HepG2 (cell line): ENCODE results near the gene ADORA2B. TPM values are rescaled to one million over a fixed set of nuclear protein-coding genes. Genes with fewer than 3 reads are reported as not detected.

Source experiments
- ATRX ChIP-seq: sonication (generic); formaldehyde crosslinking; IDR thresholded peaks from 2 replicates; pipeline ENCODE4 v1.4.0; 2020; ENCODE audit warnings: missing genetic modification reagents, borderline replicate concordance
- CAMTA2 ChIP-seq: sonication (generic); formaldehyde crosslinking; IDR thresholded peaks from 2 replicates; pipeline ENCODE4 v1.4.0; 2020; ENCODE audit warnings: mild to moderate bottlenecking, missing genetic modification reagents, borderline replicate concordance
- E2F1 ChIP-seq: sonication (generic); formaldehyde crosslinking; IDR thresholded peaks from 2 replicates; pipeline ENCODE4 v1.5.0; 2020; ENCODE audit warnings: missing genetic modification reagents
- EP300 ChIP-seq, 3 experiments: sonication (generic) in 1 of 3; formaldehyde crosslinking in 1 of 3; IDR thresholded peaks; 2 replicates each; pipeline versions ENCODE4 v1.5.1 to v1.6.1; 2011 to 2020; ENCODE audit warnings: low read depth in 2 of 3, low read length in 2 of 3, borderline replicate concordance in 1 of 3, improper control_type of control experiment in 1 of 3, mild to moderate bottlenecking in 1 of 3, missing genetic modification reagents in 1 of 3, moderate library complexity in 1 of 3
- HIVEP1 ChIP-seq: sonication (generic); formaldehyde crosslinking; IDR thresholded peaks from 2 replicates; pipeline ENCODE4 v1.4.0; 2020; ENCODE audit warnings: mild to moderate bottlenecking, missing genetic modification reagents
- JUNB ChIP-seq: sonication (generic); formaldehyde crosslinking; IDR thresholded peaks from 2 replicates; pipeline ENCODE4 v1.8.0; 2022; ENCODE audit warnings: missing genetic modification reagents, mild to moderate bottlenecking, borderline replicate concordance
- MAZ ChIP-seq, 2 experiments: sonication (generic) in 1 of 2; formaldehyde crosslinking in 1 of 2; IDR thresholded peaks; 2 replicates each; pipeline versions ENCODE4 v1.5.0 to v1.6.1; 2012 to 2020; ENCODE audit warnings: low read depth in 2 of 2, mild to moderate bottlenecking in 2 of 2, borderline replicate concordance in 1 of 2, improper control_type of control experiment in 1 of 2, low read length in 1 of 2, missing genetic modification reagents in 1 of 2, moderate library complexity in 1 of 2
- TIGD3 ChIP-seq: sonication (generic); formaldehyde crosslinking; IDR thresholded peaks from 2 replicates; pipeline ENCODE4 v1.5.1; 2020; ENCODE audit warnings: mild to moderate bottlenecking, missing genetic modification reagents, borderline replicate concordance
- ZBTB40 ChIP-seq, 2 experiments: fragments of 450-650 bp in 1 of 2; sonication (generic) in 1 of 2; formaldehyde crosslinking in 1 of 2; IDR thresholded peaks; 2 replicates each; pipeline versions ENCODE4 v1.6.1 to v1.8.0; 2016 to 2022; ENCODE audit warnings: antibody characterized with exemption in 1 of 2, mild to moderate bottlenecking in 1 of 2, missing genetic modification reagents in 1 of 2
- ZBTB44 ChIP-seq: sonication (generic); formaldehyde crosslinking; IDR thresholded peaks from 2 replicates; pipeline ENCODE4 v1.4.0; 2020; ENCODE audit warnings: missing genetic modification reagents
- ZNF24 ChIP-seq: fragments of 450-650 bp; IDR thresholded peaks from 2 replicates; pipeline ENCODE4 v1.6.1; 2017; ENCODE audit warnings: antibody characterized with exemption, mild to moderate bottlenecking
- ZNF383 ChIP-seq: sonication (generic); formaldehyde crosslinking; IDR thresholded peaks from 2 replicates; pipeline ENCODE4 v1.4.0; 2020; ENCODE audit warnings: missing genetic modification reagents, mild to moderate bottlenecking, borderline replicate concordance
- ZNF615 ChIP-seq: sonication (generic); formaldehyde crosslinking; IDR thresholded peaks from 2 replicates; pipeline ENCODE4 v1.5.0; 2020; ENCODE audit warnings: mild to moderate bottlenecking, missing genetic modification reagents, borderline replicate concordance
- polyA plus RNA-seq, 8 experiments: library from polyadenylated mRNA; depleted of rRNA in 3 of 8; stranded (reverse) in 7 of 8; unstranded in 1 of 8; fragments of >200 nt; fragmentation: Illumina TruSeq in 4 of 8; extraction: Trizol in 4 of 8; gene quantifications; 2 replicates each; pipeline versions ENCODE4 v1.2.1 to v1.2.3, GENCODE V29; 2011 to 2016; ENCODE audit warnings: low read depth in 4 of 8, missing spikeins in 1 of 8, mixed read lengths in 1 of 8; ENCODE audit not compliant: insufficient read depth in 1 of 8
- total RNA-seq, 5 experiments: library from RNA; depleted of rRNA; stranded (reverse); fragments of >200 nt; fragmentation: Illumina TruSeq; extraction: Trizol; gene quantifications; 2 replicates each; pipeline ENCODE4 v1.2.3, GENCODE V29; 2016; ENCODE audit warnings: low read depth in 1 of 5

ADORA2B gene
- total and polyA plus RNA-seq, 2 of the 13 experiments (the other 11 are each of a cell fraction or from before 2014, with no cell fraction given), result 10.4 to 20.0 TPM

- TF ChIP-seq ZBTB40 (IDR thresholded peaks at IDR 0.05) (no peak), ZBTB40 (CRISPR knock-in tag; IDR thresholded peaks at IDR 0.05) (no peak), HIVEP1 (CRISPR knock-in tag) (no peak), MAZ (IDR thresholded peaks at IDR 0.05; ENCODE audit: borderline replicate concordance, low read depth, low read length) (no peak), MAZ (CRISPR knock-in tag; IDR thresholded peaks at IDR 0.05; ENCODE audit: low read depth) (no peak), TIGD3 (no peak), EP300 (IDR thresholded peaks at IDR 0.05; ENCODE audit: low read depth in 2 of 2, low read length in 2 of 2) (no peak), EP300 (CRISPR knock-in tag; IDR thresholded peaks at IDR 0.05; ENCODE audit: borderline replicate concordance) (no peak), E2F1 (CRISPR knock-in tag) (no peak), ZNF383 (CRISPR knock-in tag) (no peak), CAMTA2 (CRISPR knock-in tag) (no peak), ZNF24 (no peak), JUNB (CRISPR knock-in tag) (no peak), ZBTB44 (CRISPR knock-in tag) (no peak), ATRX (CRISPR knock-in tag) (no peak), ZNF615 (CRISPR knock-in tag) (no peak)
Observed at GRCh38 chr17:15966879-15967248, 21.9 kb downstream of the ADORA2B start (continued).
